ENCODE measurements around the gene HSF5. TPM values are rescaled to one million over a fixed set of nuclear protein-coding genes. Genes with fewer than 3 reads are reported as not detected.

Gene HSF5
- polyA plus RNA-seq, result under 1 TPM; 0.01 to 0.11 (median 0.02) TPM

DNA sequence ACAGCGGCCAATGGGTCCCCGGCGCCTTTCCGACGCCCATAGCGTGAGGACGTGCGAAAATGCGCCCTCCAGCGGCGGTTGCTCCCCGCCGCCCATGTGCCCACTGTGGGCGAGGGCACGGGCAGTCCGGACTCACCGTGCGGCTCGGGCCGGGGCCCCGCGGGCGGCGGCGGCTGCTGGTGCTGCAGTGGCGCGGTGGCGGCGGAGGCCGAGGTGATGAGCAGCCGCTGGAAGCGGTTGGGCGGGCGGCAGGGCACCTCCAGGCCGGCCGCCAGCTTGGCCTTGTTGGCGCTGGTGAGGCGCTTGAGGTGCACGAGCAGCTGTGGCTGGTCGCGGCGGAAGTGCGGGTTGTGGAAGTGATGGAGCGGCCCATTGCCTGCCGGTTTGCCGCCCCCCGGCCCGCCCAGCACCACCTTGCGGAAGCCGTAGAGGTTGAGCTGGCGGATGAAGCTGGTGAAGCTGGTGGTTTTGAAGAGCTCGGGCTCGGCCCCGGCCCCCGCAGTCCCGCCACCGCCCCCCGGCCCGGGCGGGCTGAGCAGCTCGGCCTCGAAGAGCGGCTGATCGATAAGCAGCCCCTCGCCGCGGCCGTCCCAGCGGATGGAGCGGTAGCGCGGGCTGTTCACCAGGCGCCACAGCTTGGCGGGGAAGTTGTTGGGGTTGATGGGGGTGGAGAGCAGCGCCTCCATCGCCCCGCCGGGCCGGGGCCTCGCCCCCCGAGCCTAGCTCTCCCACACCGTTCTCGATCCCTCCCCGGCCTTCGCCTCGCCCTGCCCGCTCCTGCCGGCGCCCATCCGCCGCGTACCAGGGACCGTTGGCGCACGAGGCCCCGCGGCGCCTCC is at the start of gene HSF5:
Gene HSF5, minus strand, starts transcription at position 820 of the 839 bp plus-strand sequence. Its CDS starts 134 bp downstream, at position 686.
- WGBS, 3 donors, result 47 to 65% (median 50%) methylated on average over 71 to 98 of the region's 98 CpGs

GRCh38 chr17:58537266-58537665 is 49.1 kb upstream of the HSF5 start:
- no peak overlapping the region for H3K27ac ChIP-seq (ENCODE audit: low read depth, low read length)
- 82 to 89% (median 86%) methylated on average over 4 of the region's 4 CpGs for WGBS, 3 donors

More for the DNA sequence above, at the start of gene HSF5:
- no peak within 1 kb of the TSS for H3K27ac ChIP-seq (ENCODE audit: low read depth, low read length)

GRCh38 chr17:58536542-58536941 is 48.3 kb upstream of the HSF5 start:
- WGBS, 3 donors, result 73 to 93% (median 84%) methylated on average over 3 of the region's 3 CpGs
- H3K27ac ChIP-seq (ENCODE audit: low read depth, low read length), result no peak overlapping the region

GRCh38 chr17:58535431-58535830 is 47.2 kb upstream of the HSF5 start:
- 79 to 93% (median 84%) methylated on average over 2 of the region's 2 CpGs for WGBS, 3 donors
- H3K27ac ChIP-seq (ENCODE audit: low read depth, low read length), result no peak overlapping the region

- 60 to 94% (median 67%) methylated on average over 4 of the region's 4 CpGs for WGBS, 3 donors
- H3K27ac ChIP-seq (ENCODE audit: low read depth, low read length), result no peak overlapping the region
Observed at GRCh38 chr17:58534901-58535421, 46.8 kb upstream of the HSF5 start.

- no peak overlapping the region for H3K27ac ChIP-seq (ENCODE audit: low read depth, low read length)
- WGBS, 3 donors, result 53 to 77% (median 70%) methylated on average over 3 of the region's 3 CpGs
Observed at GRCh38 chr17:58534331-58534730, 46.1 kb upstream of the HSF5 start.

DNA sequence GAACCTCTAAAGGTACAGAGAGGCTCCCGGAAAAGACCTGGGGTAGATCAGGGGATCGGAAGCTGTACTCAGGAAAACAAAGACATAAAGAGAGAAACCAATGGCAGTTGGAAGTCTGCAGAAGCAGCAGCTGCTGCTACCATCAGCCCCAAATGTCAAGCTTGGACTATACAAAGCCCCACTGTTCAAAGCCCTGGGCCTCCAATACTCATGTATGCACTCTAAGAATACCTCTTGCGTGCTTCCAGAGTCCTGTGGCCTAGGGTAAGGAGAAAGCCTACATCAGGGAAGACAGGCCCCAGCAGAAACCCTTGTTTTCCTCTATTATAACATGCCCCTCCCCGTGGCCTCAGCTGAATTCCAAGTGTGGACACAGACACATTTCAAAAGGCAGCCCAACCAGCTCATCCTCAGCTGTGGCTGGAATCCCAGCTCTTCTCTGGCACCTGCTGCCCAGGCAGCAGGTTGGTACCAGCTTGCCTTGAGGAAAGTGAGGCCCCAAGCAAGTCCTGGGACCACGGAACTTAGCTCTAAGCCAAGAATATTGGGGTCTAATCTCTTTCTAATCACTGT is 45.5 kb upstream of the HSF5 start:
- 94 to 99% (median 97%) methylated on average over 5 of the region's 5 CpGs for whole genome bisulfite sequencing, 3 donors
- no peak overlapping the region for H3K27ac ChIP-seq (ENCODE audit: low read depth, low read length)

- 57 to 69% (median 62%) methylated on average over 3 of the region's 3 CpGs for WGBS, 3 donors
- H3K27ac ChIP-seq (ENCODE audit: low read depth, low read length), result no peak overlapping the region
Observed at GRCh38 chr17:58532555-58532951, 44.3 kb upstream of the HSF5 start.

DNA sequence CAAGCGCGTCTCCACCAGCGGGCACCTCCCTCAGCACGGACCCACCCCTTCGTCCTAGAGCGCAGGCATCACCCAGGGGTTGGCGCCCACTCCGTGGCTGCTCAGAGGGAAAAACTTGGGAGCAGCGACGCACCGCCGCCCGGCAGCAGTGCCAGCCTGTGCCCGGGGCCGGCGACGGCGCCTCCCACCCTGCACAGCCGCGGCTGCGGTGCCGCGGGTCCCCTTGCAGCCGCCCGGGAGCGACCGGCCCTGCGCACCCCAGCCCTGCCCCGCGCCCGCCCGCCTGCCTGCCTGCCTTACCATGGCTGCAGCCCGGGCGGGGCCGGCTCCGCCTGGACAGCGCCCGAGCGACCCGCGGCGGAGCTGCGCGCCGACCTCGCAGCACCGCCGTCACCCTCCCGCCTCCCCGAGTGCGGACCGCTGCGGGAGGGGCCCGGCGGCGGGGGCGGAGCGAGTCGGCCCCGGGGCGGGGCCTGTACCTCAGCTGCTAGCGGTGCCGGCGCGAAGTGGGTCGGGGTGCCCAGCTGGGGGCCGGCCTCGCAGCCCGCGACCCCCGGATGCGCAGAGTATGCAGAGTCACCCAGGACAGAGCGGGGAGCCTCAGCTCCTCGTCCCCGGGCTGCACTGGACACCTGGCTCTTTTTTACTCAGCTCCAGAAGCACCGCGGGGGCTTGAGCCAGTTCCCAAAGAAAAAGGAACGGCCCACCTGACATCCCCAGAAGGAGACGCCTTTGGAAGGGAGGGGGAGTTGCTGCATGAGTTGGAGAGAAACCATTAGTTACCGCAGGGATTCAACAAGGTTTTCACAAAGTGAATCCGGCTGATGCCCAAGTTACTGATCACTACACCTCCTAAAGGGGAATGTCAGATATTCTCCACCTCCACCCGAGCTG is 43.7 kb upstream of the HSF5 start:
- H3K27ac ChIP-seq (ENCODE audit: low read depth, low read length), result no peak overlapping the region
- 2 to 3% (median 3%) methylated on average over 63 to 81 of the region's 82 CpGs for WGBS, 3 donors

- WGBS, 3 donors, result 39 to 61% (median 57%) methylated on average over 3 of the region's 3 CpGs
- H3K27ac ChIP-seq (ENCODE audit: low read depth, low read length), result no peak overlapping the region
Observed at GRCh38 chr17:58531122-58531521, 42.9 kb upstream of the HSF5 start.

GRCh38 chr17:58530655-58531054 is 42.4 kb upstream of the HSF5 start:
- 60 to 87% (median 60%) methylated on average over 2 of the region's 2 CpGs for WGBS, 3 donors
- no peak overlapping the region for H3K27ac ChIP-seq (ENCODE audit: low read depth, low read length)

GRCh38 chr17:58529275-58529674 is 41.1 kb upstream of the HSF5 start:
- 50 to 67% (median 54%) methylated on average over 1 of the region's 1 CpG for WGBS, 3 donors
- H3K27ac ChIP-seq (ENCODE audit: low read depth, low read length), result no peak overlapping the region

GRCh38 chr17:58528443-58528842 is 40.2 kb upstream of the HSF5 start:
- no peak overlapping the region for H3K27ac ChIP-seq (ENCODE audit: low read depth, low read length)
- 34 to 44% (median 40%) methylated on average over 3 of the region's 3 CpGs for WGBS, 3 donors

GRCh38 chr17:58527949-58528348 is 39.7 kb upstream of the HSF5 start:
- 51 to 71% (median 60%) methylated on average over 3 of the region's 3 CpGs for WGBS, 3 donors
- H3K27ac ChIP-seq (ENCODE audit: low read depth, low read length), result no peak overlapping the region

DNA sequence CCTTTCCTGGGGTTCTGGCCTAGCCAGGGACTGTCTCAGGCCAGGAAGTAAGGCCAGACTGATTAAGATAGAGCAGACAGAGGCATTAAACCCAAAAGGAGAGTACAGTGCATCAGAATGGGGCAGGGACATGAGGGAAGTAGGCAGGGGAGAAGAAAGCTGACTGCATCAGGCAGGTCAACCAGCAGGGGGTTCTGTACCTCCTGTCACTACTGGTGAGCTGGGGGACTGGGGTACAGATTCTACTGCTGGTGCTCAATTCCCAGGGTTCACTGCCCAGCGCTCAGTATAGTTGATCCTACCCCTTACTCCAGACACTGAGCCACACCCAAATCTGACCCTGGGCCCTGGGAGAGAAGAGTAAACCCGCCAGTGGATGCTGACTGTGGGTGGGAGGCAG is 39.1 kb upstream of the HSF5 start:
- H3K27ac ChIP-seq (ENCODE audit: low read depth, low read length), result no peak overlapping the region
- WGBS, 3 donors, result 76 to 95% (median 77%) methylated on average over 2 of the region's 2 CpGs

DNA sequence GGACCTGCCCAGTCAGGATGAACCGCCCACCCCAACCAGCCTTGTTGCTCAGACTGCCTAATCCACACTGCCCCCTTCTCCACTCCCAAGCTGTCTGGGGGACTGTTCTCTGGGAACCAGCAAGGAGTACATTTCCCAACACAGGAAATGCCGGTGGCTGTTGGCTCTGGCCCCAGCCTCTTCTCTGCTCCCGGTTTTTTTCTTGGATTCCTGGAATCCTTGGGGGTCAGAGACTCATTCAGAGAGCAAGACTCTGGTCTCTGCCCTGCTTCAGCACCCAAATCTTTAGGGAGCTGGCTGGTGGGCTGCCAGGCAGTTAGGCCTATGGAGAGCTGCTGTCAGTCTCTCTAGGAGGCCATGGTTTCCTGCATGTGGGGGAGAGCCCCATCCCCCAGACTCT is 37.0 kb upstream of the HSF5 start:
- no peak overlapping the region for H3K27ac ChIP-seq (ENCODE audit: low read depth, low read length)
- 31 to 48% (median 39%) methylated on average over 3 of the region's 3 CpGs for WGBS, 3 donors

DNA sequence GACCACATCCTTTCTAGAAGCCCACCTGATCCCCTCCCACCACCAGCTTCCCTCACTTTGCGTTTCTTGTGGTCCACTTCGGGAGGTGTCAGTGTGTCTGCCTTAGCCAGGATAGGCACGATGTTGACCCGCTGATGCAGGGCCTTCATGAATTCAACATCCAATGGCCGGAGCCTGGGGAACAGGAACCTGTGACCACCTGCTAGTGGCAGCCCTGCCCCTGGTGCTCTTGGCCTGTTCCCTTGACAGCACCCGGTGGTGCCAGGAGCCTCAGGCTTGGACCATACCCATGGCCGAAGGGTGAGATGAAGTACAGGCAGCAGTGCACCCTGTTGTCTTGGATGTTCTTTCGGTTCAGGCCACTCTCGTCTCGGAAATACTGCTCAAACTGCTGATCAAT is 33.5 kb upstream of the HSF5 start:
- H3K27ac ChIP-seq (ENCODE audit: low read depth, low read length), result no peak overlapping the region
- 89 to 92% (median 90%) methylated on average over 10 of the region's 10 CpGs for WGBS, 3 donors

- whole genome bisulfite sequencing, 3 donors, result 70 to 74% (median 72%) methylated on average over 15 of the region's 15 CpGs
- no peak overlapping the region for H3K27ac ChIP-seq (ENCODE audit: low read depth, low read length)
Observed at GRCh38 chr17:58520843-58521430, 32.7 kb upstream of the HSF5 start.
